Measurements from ENCODE around the gene RAB20. TPM values are rescaled to one million over a fixed set of nuclear protein-coding genes. Genes with fewer than 3 reads are reported as not detected.

The RAB20 gene
- polyA plus RNA-seq, 1 donor (not counting 4 experiments of a cell fraction or from before 2014, with no cell fraction given), result 4.3 TPM

- H2AFZ ChIP-seq (ENCODE audit: control insufficient read depth, low read length), result peak overlapping the region; percentile 73
- no peaks in the 10 kb centered on the region for H4K20me1 ChIP-seq (ENCODE audit: control insufficient read depth, extremely low read depth, insufficient read depth, low read length)
- no peak for DNase-seq (ENCODE audit: low read depth, low spot score)
- H3K4me1 ChIP-seq (ENCODE audit: control insufficient read depth, extremely low read depth, insufficient read depth, low read length), result peaks cover 13% of the 10 kb centered on the region
- no peaks in the 10 kb centered on the region for H3K9me3 ChIP-seq (ENCODE audit: control insufficient read depth, low read depth, low read length)
- no peak overlapping the region for H3K4me3 ChIP-seq (ENCODE audit: control insufficient read depth in 2 of 3, extremely low read depth in 1 of 3, insufficient read depth in 2 of 3, low read depth in 1 of 3, low read length in 3 of 3)
- H3K79me2 ChIP-seq (ENCODE audit: control insufficient read depth, insufficient read depth, low read length), result no peaks in the 10 kb centered on the region
- H3K27ac ChIP-seq (ENCODE audit: control insufficient read depth, insufficient read depth, low read length), result no peak overlapping the region
- H3K27me3 ChIP-seq (ENCODE audit: control insufficient read depth, extremely low read depth, insufficient read depth, low read length), result no peaks in the 10 kb centered on the region
- no peak for TF ChIP-seq EZH2 (IDR thresholded peaks at IDR 0.05; ENCODE audit: low read length)
- TF ChIP-seq CTCF (optimal IDR thresholded peaks at IDR 0.05 in 1 of 3, IDR thresholded peaks at IDR 0.05 in 1 of 3, conservative IDR thresholded peaks at IDR 0.05 in 1 of 3; ENCODE audit: extremely low read depth in 1 of 3, insufficient read depth in 2 of 3, low read length in 3 of 3), result no peak
- no peaks in the 10 kb centered on the region for H3K9me1 ChIP-seq (ENCODE audit: control insufficient read depth, extremely low read depth, insufficient read depth, low read length)
- no peak overlapping the region for H3K9ac ChIP-seq (ENCODE audit: control insufficient read depth, extremely low read depth, insufficient read depth, low read length)
- FAIRE-seq, result no peak
- dilution Hi-C loops (cut with MboI; ENCODE audit: extremely low pct_ligation_motif_present, low sequenced_read_pairs), result no loop called here
- H3K4me2 ChIP-seq (ENCODE audit: control insufficient read depth, extremely low read depth, insufficient read depth, low read depth, low read length), result peak overlapping the region; percentile 56
- no peaks in the 10 kb centered on the region for H3K36me3 ChIP-seq (ENCODE audit: control insufficient read depth in 2 of 2, extremely low read depth in 1 of 2, insufficient read depth in 2 of 2, low read length in 2 of 2)
These were observed 35.6 kb upstream of the RAB20 start for GRCh38 chr13:110597041-110597689.

GRCh38 chr13:110593430-110594130, 32.1 kb upstream of the RAB20 start:
- DNase-seq (ENCODE audit: low read depth, low spot score) (no peak), FAIRE-seq (peak; percentile 17)
- H3K4me1 ChIP-seq (ENCODE audit: control insufficient read depth, extremely low read depth, insufficient read depth, low read length), result peaks cover 28% of the 10 kb centered on the region
- H3K27me3 ChIP-seq (ENCODE audit: control insufficient read depth, extremely low read depth, insufficient read depth, low read length), result no peaks in the 10 kb centered on the region
- H3K36me3 ChIP-seq (ENCODE audit: control insufficient read depth in 2 of 2, extremely low read depth in 1 of 2, insufficient read depth in 2 of 2, low read length in 2 of 2), result no peaks in the 10 kb centered on the region
- no peak overlapping the region for H3K4me2 ChIP-seq (ENCODE audit: control insufficient read depth, extremely low read depth, insufficient read depth, low read depth, low read length)
- TF ChIP-seq EZH2 (IDR thresholded peaks at IDR 0.05; ENCODE audit: low read length) (no peak), CTCF (optimal IDR thresholded peaks at IDR 0.05 in 1 of 3, IDR thresholded peaks at IDR 0.05 in 1 of 3, conservative IDR thresholded peaks at IDR 0.05 in 1 of 3; ENCODE audit: extremely low read depth in 1 of 3, insufficient read depth in 2 of 3, low read length in 3 of 3) (peak; percentile 35 to 57 (median 51))
- H3K27ac ChIP-seq (ENCODE audit: control insufficient read depth, insufficient read depth, low read length), result no peak overlapping the region
- no peak overlapping the region for H3K4me3 ChIP-seq (ENCODE audit: control insufficient read depth in 2 of 3, extremely low read depth in 1 of 3, insufficient read depth in 2 of 3, low read depth in 1 of 3, low read length in 3 of 3)
- dilution Hi-C loops (cut with MboI; ENCODE audit: extremely low pct_ligation_motif_present, low sequenced_read_pairs), result no loop called here
- no peak overlapping the region for H2AFZ ChIP-seq (ENCODE audit: control insufficient read depth, low read length)
- H4K20me1 ChIP-seq (ENCODE audit: control insufficient read depth, extremely low read depth, insufficient read depth, low read length), result no peaks in the 10 kb centered on the region
- no peaks in the 10 kb centered on the region for H3K9me3 ChIP-seq (ENCODE audit: control insufficient read depth, low read depth, low read length)
- H3K79me2 ChIP-seq (ENCODE audit: control insufficient read depth, insufficient read depth, low read length), result no peaks in the 10 kb centered on the region
- no peaks in the 10 kb centered on the region for H3K9me1 ChIP-seq (ENCODE audit: control insufficient read depth, extremely low read depth, insufficient read depth, low read length)
- H3K9ac ChIP-seq (ENCODE audit: control insufficient read depth, extremely low read depth, insufficient read depth, low read length), result no peak overlapping the region

Measured in keratinocyte (primary cell).